Neural cell (in vitro differentiated cells): Measurements from ENCODE around the gene GPR6. TPM values are rescaled to one million over a fixed set of nuclear protein-coding genes. Genes with fewer than 3 reads are reported as not detected.

Source experiments
- H2AFZ ChIP-seq: fragments of 200-600, 300-800 bp; sonication (generic), shearing (Covaris generic); 2 replicates; pipeline ENCODE4 v1.6.0; 2014; ENCODE audit warnings: low read depth, mild to moderate bottlenecking, antibody characterized with exemption, low read length, moderate library complexity
- H3F3A ChIP-seq: fragments of 200-600 bp; shearing (Covaris generic); 2 replicates; pipeline ENCODE4 v1.6.1; 2016; ENCODE audit warnings: mild to moderate bottlenecking, moderate library complexity, mixed read lengths, antibody characterized with exemption, low read length; ENCODE audit not compliant: insufficient read depth, poor library complexity, severe bottlenecking
- H3K27ac ChIP-seq: fragments of 200-600, 300-800 bp; sonication (generic), shearing (Covaris generic); 2 replicates; pipeline ENCODE4 v1.5.1; 2014; ENCODE audit warnings: mild to moderate bottlenecking, low read length, moderate library complexity
- H3K27me3 ChIP-seq: fragments of 300-800, 200-600 bp; sonication (generic), shearing (Covaris generic); 2 replicates; pipeline ENCODE4 v1.6.0; 2014; ENCODE audit warnings: mild to moderate bottlenecking, low read depth, low read length, moderate library complexity; ENCODE audit not compliant: insufficient read depth
- H3K36me3 ChIP-seq: fragments of 300-800, 200-600 bp; sonication (generic), shearing (Covaris generic); 2 replicates; pipeline ENCODE4 v1.5.1; 2014; ENCODE audit warnings: mild to moderate bottlenecking, antibody characterized with exemption, low read length, moderate library complexity; ENCODE audit not compliant: insufficient read depth
- H3K4me2 ChIP-seq: fragments of 300-800, 200-600 bp; sonication (generic), shearing (Covaris generic); 2 replicates; pipeline ENCODE4 v1.6.0; 2014; ENCODE audit warnings: mild to moderate bottlenecking, low read length
- H3K4me3 ChIP-seq: fragments of 300-800, 200-600 bp; sonication (generic), shearing (Covaris generic); 2 replicates; pipeline ENCODE4 v1.5.1; 2014; ENCODE audit warnings: mild to moderate bottlenecking, low read length, moderate library complexity
- H3K79me2 ChIP-seq: fragments of 200-600 bp; shearing (Covaris generic); replicated peaks from 2 replicates; pipeline ENCODE4 v1.6.0; 2014; ENCODE audit warnings: mild to moderate bottlenecking, low read length, moderate library complexity; ENCODE audit not compliant: insufficient read depth
- H3K9ac ChIP-seq: fragments of 300-800, 200-600 bp; sonication (generic), shearing (Covaris generic); 2 replicates; pipeline ENCODE4 v1.6.1; 2016; ENCODE audit warnings: mild to moderate bottlenecking, low read length, mixed read lengths
- H3K9me2 ChIP-seq: fragments of 200-600 bp; shearing (Covaris generic); 2 replicates; pipeline ENCODE4 v1.6.1; 2016; ENCODE audit warnings: mild to moderate bottlenecking, low read length, mixed read lengths; ENCODE audit not compliant: insufficient read depth
- H3K9me3 ChIP-seq: fragments of 200-600, 300-800 bp; sonication (generic), shearing (Covaris generic); 2 replicates; pipeline ENCODE4 v1.6.1; 2016; ENCODE audit warnings: mild to moderate bottlenecking, mixed run types, low read length, moderate library complexity, mixed read lengths
- H4K20me1 ChIP-seq: fragments of 200-600 bp; shearing (Covaris generic); 2 replicates; pipeline ENCODE4 v1.6.1; 2016; ENCODE audit warnings: mild to moderate bottlenecking, mixed run types; ENCODE audit not compliant: insufficient read depth
- CTCF ChIP-seq: fragments of 450-650 bp; IDR thresholded peaks from 2 replicates; pipeline ENCODE4 v1.5.1; 2014; ENCODE audit warnings: antibody characterized with exemption, mild to moderate bottlenecking, moderate library complexity; ENCODE audit not compliant: poor library complexity, severe bottlenecking
- EP300 ChIP-seq: fragments of 450-650 bp; conservative IDR thresholded peaks from 2 replicates; pipeline ENCODE4 v1.6.1; 2014; ENCODE audit warnings: antibody characterized with exemption, mild to moderate bottlenecking, moderate library complexity; ENCODE audit not compliant: poor library complexity, severe bottlenecking
- EZH2 ChIP-seq: fragments of 200-600, 300-800 bp; shearing (Covaris generic), sonication (generic); IDR thresholded peaks from 2 replicates; pipeline ENCODE4 v1.6.1; 2014; ENCODE audit warnings: antibody characterized with exemption, low read length, borderline replicate concordance, mild to moderate bottlenecking; ENCODE audit not compliant: insufficient read depth, poor library complexity, severe bottlenecking
- MXI1 ChIP-seq: fragments of 450-650 bp; conservative IDR thresholded peaks from 2 replicates; pipeline ENCODE4 v1.6.1; 2014; ENCODE audit warnings: antibody characterized with exemption, mild to moderate bottlenecking; ENCODE audit not compliant: poor library complexity, severe bottlenecking
- POLR2AphosphoS5 ChIP-seq: IDR thresholded peaks from 2 replicates; pipeline ENCODE4 v1.6.1; 2012
- RAD21 ChIP-seq: fragments of 450-650 bp; conservative IDR thresholded peaks from 2 replicates; pipeline ENCODE4 v1.6.1; 2014; ENCODE audit warnings: antibody characterized with exemption, mild to moderate bottlenecking, moderate library complexity
- REST ChIP-seq: IDR thresholded peaks from 2 replicates; pipeline ENCODE4 v1.6.1; 2012; ENCODE audit warnings: borderline replicate concordance
- SMC3 ChIP-seq: fragments of 450-650 bp; conservative IDR thresholded peaks from 2 replicates; pipeline ENCODE4 v1.6.1; 2014; ENCODE audit warnings: antibody characterized with exemption, mild to moderate bottlenecking, moderate library complexity; ENCODE audit not compliant: poor library complexity
- TAF1 ChIP-seq: IDR thresholded peaks from 2 replicates; pipeline ENCODE4 v1.6.1; 2012; ENCODE audit warnings: low read depth
- polyA plus RNA-seq: library from polyadenylated mRNA; depleted of rRNA; stranded (reverse); fragments of >200 nt; gene quantifications from 2 replicates; pipeline ENCODE4 v1.2.3, GENCODE V29; 2014

The GPR6 gene
- polyA plus RNA-seq, 1 donor from 2014 or later = 1.4 TPM

- no peaks in the 10 kb centered on the region for H3K79me2 ChIP-seq
- no peak overlapping the region for H3K4me2 ChIP-seq
- H3K4me3 ChIP-seq = no peak overlapping the region
- TF ChIP-seq EP300 (no peak), EZH2 (no peak), SMC3 (no peak), CTCF (no peak)
- no peaks in the 10 kb centered on the region for H3K27me3 ChIP-seq
- no peaks in the 10 kb centered on the region for H3K9me2 ChIP-seq
- no peaks in the 10 kb centered on the region for H4K20me1 ChIP-seq
- no peaks in the 10 kb centered on the region for H3K9me3 ChIP-seq
- no peaks in the 10 kb centered on the region for H3K36me3 ChIP-seq
- H2AFZ ChIP-seq = no peak overlapping the region
- no peak overlapping the region for H3K9ac ChIP-seq
- H3K27ac ChIP-seq = no peak overlapping the region
- H3F3A ChIP-seq = no peaks in the 10 kb centered on the region
These were observed 38.5 kb upstream of the GPR6 start for GRCh38 chr6:109939654-109940053.

GRCh38 chr6:109944448-109944847 lies 33.7 kb upstream of the GPR6 start:
- Histone ChIP-seq H3K9me3 (no peaks in the 10 kb centered on the region), H3K4me3 (no peak overlapping the region), H3K9me2 (no peaks in the 10 kb centered on the region), H4K20me1 (no peaks in the 10 kb centered on the region), H3K79me2 (no peaks in the 10 kb centered on the region), H2AFZ (no peak overlapping the region), H3K9ac (no peak overlapping the region), H3K27ac (no peak overlapping the region), H3K36me3 (no peaks in the 10 kb centered on the region), H3F3A (no peaks in the 10 kb centered on the region), H3K27me3 (no peaks in the 10 kb centered on the region), H3K4me2 (no peak overlapping the region)
- TF ChIP-seq TAF1 (no peak), CTCF (no peak), EP300 (no peak), RAD21 (no peak)

DNA sequence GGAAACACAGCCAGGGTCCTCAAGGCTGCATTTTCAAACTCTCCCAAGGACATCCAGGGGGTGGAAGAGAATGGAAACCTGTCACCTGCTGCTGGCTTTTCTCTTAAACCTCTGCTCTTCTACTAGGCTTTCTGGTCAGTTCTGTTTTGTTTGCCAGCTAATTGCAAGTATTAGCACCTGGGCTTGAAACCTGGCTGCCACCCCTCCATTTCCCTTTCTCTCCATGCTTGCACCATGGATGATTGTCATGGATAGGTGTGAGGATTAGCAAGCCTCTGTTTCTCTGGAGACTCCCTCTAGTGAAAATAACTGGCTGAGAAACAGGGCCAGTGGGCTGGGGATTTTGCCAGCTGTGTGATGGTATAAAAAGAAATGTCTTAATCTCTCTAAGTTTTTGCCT lies 33.0 kb upstream of the GPR6 start:
- no peak overlapping the region for H3K4me3 ChIP-seq
- no peak overlapping the region for H2AFZ ChIP-seq
- H3F3A ChIP-seq = no peaks in the 10 kb centered on the region
- H3K79me2 ChIP-seq = no peaks in the 10 kb centered on the region
- H3K27me3 ChIP-seq = no peaks in the 10 kb centered on the region
- TF ChIP-seq SMC3 (no peak), TAF1 (no peak), MXI1 (no peak), RAD21 (no peak), POLR2AphosphoS5 (no peak), EP300 (no peak), EZH2 (no peak), REST (no peak), CTCF (no peak)
- no peaks in the 10 kb centered on the region for H3K9me2 ChIP-seq
- no peaks in the 10 kb centered on the region for H3K9me3 ChIP-seq
- H3K36me3 ChIP-seq = no peaks in the 10 kb centered on the region
- no peak overlapping the region for H3K4me2 ChIP-seq
- H4K20me1 ChIP-seq = no peaks in the 10 kb centered on the region
- H3K27ac ChIP-seq = no peak overlapping the region
- no peak overlapping the region for H3K9ac ChIP-seq
